Kidney (tissue), 14 donors: ENCODE data around the gene ZDHHC13. TPM values are rescaled to one million over a fixed set of nuclear protein-coding genes. Genes with fewer than 3 reads are reported as not detected.

Source experiments
- DNase-seq, 5 donors: peaks; one replicate each; pipeline ENCODE4 v3.0.0-alpha.2; 2013 to 2020
- FAIRE-seq: peaks from 2 replicates; lab custom pipeline; 2012; peaks lifted over from hg19 to GRCh38; lab: Jason Lieb, UNC
- H3K27ac ChIP-seq, 2 donors: one replicate each; pipeline ENCODE4 v1.7.0; 2013; ENCODE audit warnings: low read depth in 2 of 2, low read length in 2 of 2, inconsistent platforms in 1 of 2
- H3K27me3 ChIP-seq: one replicate; pipeline ENCODE4 v1.7.1; 2013; ENCODE audit warnings: low read length, inconsistent platforms; ENCODE audit not compliant: control insufficient read depth, insufficient read depth
- H3K36me3 ChIP-seq, 3 donors: one replicate each; pipeline versions ENCODE4 v1.7.0 to v1.7.1; 2013; ENCODE audit warnings: low read length in 3 of 3, control low read depth in 1 of 3, inconsistent platforms in 1 of 3; ENCODE audit not compliant: insufficient read depth in 3 of 3, control insufficient read depth in 2 of 3
- H3K4me1 ChIP-seq, 3 donors: one replicate each; pipeline versions ENCODE4 v1.7.0 to v1.7.1; 2013; ENCODE audit warnings: low read length in 3 of 3, inconsistent platforms in 1 of 3, low read depth in 1 of 3; ENCODE audit not compliant: control insufficient read depth in 2 of 3, insufficient read depth in 2 of 3
- H3K4me3 ChIP-seq, 3 donors: one replicate each; pipeline versions ENCODE4 v1.7.0 to v1.8.1; 2013; ENCODE audit warnings: low read length in 3 of 3, control low read depth in 1 of 3, inconsistent platforms in 1 of 3
- H3K9ac ChIP-seq, 3 donors: one replicate each; pipeline versions ENCODE4 v1.7.0 to v1.7.1; 2013; ENCODE audit warnings: low read length in 3 of 3, control low read depth in 1 of 3, inconsistent platforms in 1 of 3
- H3K9me3 ChIP-seq, 3 donors: one replicate each; pipeline versions ENCODE4 v1.7.0 to v1.7.1; 2013; ENCODE audit warnings: low read length in 3 of 3, control low read depth in 1 of 3, inconsistent platforms in 1 of 3; ENCODE audit not compliant: control insufficient read depth in 2 of 3, insufficient read depth in 1 of 3
- CTCF ChIP-seq: IDR thresholded peaks from 3 replicates; pipeline ENCODE4 v1.5.1; 2012; ENCODE audit warnings: mild to moderate bottlenecking, moderate library complexity, borderline replicate concordance; ENCODE audit not compliant: insufficient read depth; ENCODE audit errors: extremely low read depth
- intact Hi-C: fragments of 100-400 bp; cut with DNase I; formaldehyde crosslinking; loops from one replicate; pipeline ENCODE4 v1.11.1; 2022
- polyA plus RNA-seq: library from polyadenylated mRNA; stranded (reverse); fragments of 350-450 nt; fragmentation: Illumina TruSeq; extraction: RNeasy Lipid Tissue Mini Kit (QIAGEN cat#74804); gene quantifications from one replicate; pipeline ENCODE4 v1.2.3, GENCODE V29; 2014; ENCODE audit warnings: low read depth, low replicate concordance; ENCODE audit not compliant: insufficient read depth
- total RNA-seq: library from RNA; stranded (reverse); fragmentation: NEBNext Ultra II Directional; extraction: Animal tissue kit (Norgen Biotek cat#: 25700); gene quantifications from one replicate; pipeline ENCODE4 v1.2.1, GENCODE V29; 2021
- donor health status: control.
- donor health status: control.
- donor health status: control.
- donor health status: control.
- donor health status: control.
- donor health status: DM: yes; HTN: yes; CAD: no.
- donor health status: Normal renal cell carcinoma (clear cell type).

ZDHHC13 gene
- total and polyA plus RNA-seq, 2 donors from 2014 or later, result 13.1 to 18.9 TPM

DNA sequence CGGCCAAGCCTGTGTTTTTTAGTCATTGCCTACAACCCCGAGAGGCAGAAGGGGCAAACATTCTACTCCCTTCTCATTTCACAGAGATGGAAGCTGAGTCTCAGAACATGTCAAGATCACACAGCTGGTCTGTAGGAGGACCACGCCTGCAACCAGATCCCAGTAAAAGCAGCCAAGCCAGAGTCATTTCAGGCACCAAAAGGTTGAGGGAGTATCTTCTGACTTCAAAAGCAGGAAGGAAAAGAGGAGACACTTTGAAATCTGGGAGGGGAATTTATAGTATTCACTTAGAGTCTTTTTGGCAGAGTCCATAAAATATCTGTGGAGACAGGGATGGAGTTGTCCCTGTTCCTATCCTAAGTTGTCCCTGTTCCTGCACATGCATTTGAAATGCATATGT, 17.9 kb upstream of the ZDHHC13 start:
- DNase-seq (peak in 2 of 5 donors; percentile 56 to 63), FAIRE-seq (no peak)
- Histone ChIP-seq H3K4me3 (no peak overlapping the region), H3K9ac (no peak overlapping the region), H3K9me3 (no peaks in the 10 kb centered on the region), H3K36me3 (no peaks in the 10 kb centered on the region), H3K4me1 (peaks cover 0 to 6% (median 0%) of the 10 kb centered on the region in 3 donors), H3K27me3 (no peaks in the 10 kb centered on the region), H3K27ac (no peak overlapping the region)
- no peak for TF ChIP-seq CTCF
- intact Hi-C loops, result no loop called here

- no peak for FAIRE-seq
- no peak for TF ChIP-seq CTCF
Observed at GRCh38 chr11:19100885-19101284, 16.1 kb upstream of the ZDHHC13 start.

DNA sequence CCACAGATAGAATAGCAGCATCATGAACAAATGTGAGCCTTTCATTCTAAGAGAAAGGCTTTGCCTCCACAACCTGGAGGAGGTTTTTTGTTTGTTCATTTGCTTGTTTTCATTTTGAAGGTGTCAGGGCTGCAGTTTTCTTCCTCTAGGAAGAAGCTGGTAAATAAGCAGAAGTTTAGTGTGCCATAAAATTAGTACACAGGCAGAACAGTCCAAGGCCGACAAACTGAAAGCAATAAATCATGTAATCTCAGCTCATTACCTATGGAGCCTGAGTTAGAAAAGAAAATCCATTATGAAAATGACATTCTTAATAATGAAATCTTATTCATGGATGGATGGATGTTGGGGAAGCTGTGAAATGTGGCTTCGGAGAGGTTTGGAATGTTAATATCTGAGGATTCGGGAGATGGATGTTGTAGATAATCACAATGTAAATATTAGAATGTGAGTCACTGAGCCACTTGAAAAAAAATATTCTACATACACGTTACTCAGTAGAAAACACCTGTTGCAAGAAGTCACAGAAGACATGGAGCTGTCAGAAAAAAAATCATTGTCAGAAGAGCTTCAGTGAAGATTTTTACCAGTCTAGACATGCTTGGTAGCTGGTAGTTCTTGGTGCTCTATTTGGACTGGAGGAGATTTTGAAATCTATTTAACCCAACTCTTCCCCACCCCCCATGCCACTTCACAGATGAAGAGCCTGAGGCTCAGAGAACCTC, 15.0 kb upstream of the ZDHHC13 start:
- H3K9ac ChIP-seq, result no peak overlapping the region
- no peak for TF ChIP-seq CTCF
- H3K36me3 ChIP-seq, result no peaks in the 10 kb centered on the region
- H3K4me1 ChIP-seq, result peaks cover 0 to 6% (median 0%) of the 10 kb centered on the region in 3 donors
- no peak for DNase-seq
- no peaks in the 10 kb centered on the region for H3K27me3 ChIP-seq
- H3K27ac ChIP-seq, result no peak overlapping the region
- H3K9me3 ChIP-seq, result no peaks in the 10 kb centered on the region
- intact Hi-C loops, result no loop called here
- no peak overlapping the region for H3K4me3 ChIP-seq
- no peak for FAIRE-seq

More at GRCh38 chr11:19100885-19101284, 16.1 kb upstream of the ZDHHC13 start:
- Histone ChIP-seq H3K4me1 (peaks cover 0 to 6% (median 0%) of the 10 kb centered on the region in 3 donors), H3K9ac (no peak overlapping the region), H3K27ac (no peak overlapping the region), H3K27me3 (no peaks in the 10 kb centered on the region), H3K9me3 (no peaks in the 10 kb centered on the region), H3K4me3 (no peak overlapping the region), H3K36me3 (no peaks in the 10 kb centered on the region)
- DNase-seq, result no peak
- intact Hi-C loops, result no loop called here
